ENCODE results near the gene TRIM62. TPM values are rescaled to one million over a fixed set of nuclear protein-coding genes. Genes with fewer than 3 reads are reported as not detected.

TRIM62 gene
- total and polyA plus RNA-seq, 9 donors = 3.0 to 7.9 (median 6.1) TPM

- Histone ChIP-seq H3K27ac (ENCODE audit: low read length) (peak overlapping the region; percentile 82), H3K4me3 (ENCODE audit: low read length) (peak overlapping the region; percentile 65), H3K4me1 (ENCODE audit: control insufficient read depth, insufficient read depth, low read length) (peaks cover 43% of the 10 kb centered on the region), H3K27me3 (ENCODE audit: control insufficient read depth, insufficient read depth, low read length) (no peaks in the 10 kb centered on the region), H3K36me3 (ENCODE audit: control insufficient read depth, insufficient read depth, low read length) (peaks cover 10% of the 10 kb centered on the region), H3K9me3 (replicated peaks; ENCODE audit: control insufficient read depth, low read depth, low read length) (no peaks in the 10 kb centered on the region)
- under 1% methylated on average over 79 of the region's 90 CpGs for WGBS (ENCODE audit: insufficient coverage)
- peak; percentile 62 for DNase-seq
These were observed 642 bp downstream of the TRIM62 start for GRCh38 chr1:33180911-33181890.

- H3K27ac ChIP-seq (ENCODE audit: low read length) = peak overlapping the region; percentile 67
- peak; percentile 96 for DNase-seq
- 9% methylated on average over 28 of the region's 28 CpGs for WGBS (ENCODE audit: insufficient coverage)
These were observed 1.5 kb downstream of the TRIM62 start for GRCh38 chr1:33180226-33180910.

DNA sequence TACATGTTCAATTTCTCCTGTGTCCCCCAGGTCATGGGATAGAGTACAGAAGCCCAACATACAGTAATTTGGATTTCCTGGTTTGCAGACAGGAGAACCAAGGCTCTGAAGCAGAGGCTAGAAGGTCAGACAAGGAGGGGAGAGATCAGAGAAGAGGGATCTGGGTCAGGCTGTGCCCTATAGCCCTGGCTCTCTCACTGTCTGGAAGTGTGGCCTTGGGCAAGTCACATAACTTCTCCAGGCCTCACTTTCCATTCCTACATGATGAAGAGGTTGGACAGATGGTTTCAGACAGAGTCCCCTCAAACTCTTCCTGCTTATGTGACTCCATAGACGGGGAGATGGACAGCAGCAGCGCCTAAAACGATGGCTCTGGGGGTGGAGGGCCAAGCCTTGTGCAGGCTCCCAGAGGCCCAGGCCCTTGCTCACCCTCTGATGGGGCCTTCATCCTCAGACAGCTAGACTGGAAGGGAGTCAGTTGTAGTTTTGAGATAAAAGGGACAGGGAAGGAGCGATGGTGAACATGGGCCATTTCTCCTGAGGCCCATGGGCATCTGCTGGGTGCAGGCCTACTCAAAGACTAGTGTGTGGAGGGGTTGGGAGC, 2.9 kb downstream of the TRIM62 start:
- peaks cover 54% of the 10 kb centered on the region for H3K4me1 ChIP-seq (ENCODE audit: control insufficient read depth, insufficient read depth, low read length)
- H3K9me3 ChIP-seq (replicated peaks; ENCODE audit: control insufficient read depth, low read depth, low read length) = no peaks in the 10 kb centered on the region
- 79% methylated on average over 3 of the region's 4 CpGs for WGBS (ENCODE audit: insufficient coverage)
- peaks cover 18% of the 10 kb centered on the region for H3K36me3 ChIP-seq (ENCODE audit: control insufficient read depth, insufficient read depth, low read length)
- no peak for DNase-seq
- H3K27ac ChIP-seq (ENCODE audit: low read length) = no peak overlapping the region
- no peaks in the 10 kb centered on the region for H3K27me3 ChIP-seq (ENCODE audit: control insufficient read depth, insufficient read depth, low read length)
- H3K4me3 ChIP-seq (ENCODE audit: low read length) = no peak overlapping the region

More at GRCh38 chr1:33180226-33180910, 1.5 kb downstream of the TRIM62 start:
- H3K4me3 ChIP-seq (ENCODE audit: low read length) = peak overlapping the region; percentile 57
- no peaks in the 10 kb centered on the region for H3K27me3 ChIP-seq (ENCODE audit: control insufficient read depth, insufficient read depth, low read length)
- peaks cover 12% of the 10 kb centered on the region for H3K36me3 ChIP-seq (ENCODE audit: control insufficient read depth, insufficient read depth, low read length)
- peaks cover 51% of the 10 kb centered on the region for H3K4me1 ChIP-seq (ENCODE audit: control insufficient read depth, insufficient read depth, low read length)
- H3K9me3 ChIP-seq (replicated peaks; ENCODE audit: control insufficient read depth, low read depth, low read length) = no peaks in the 10 kb centered on the region

DNA sequence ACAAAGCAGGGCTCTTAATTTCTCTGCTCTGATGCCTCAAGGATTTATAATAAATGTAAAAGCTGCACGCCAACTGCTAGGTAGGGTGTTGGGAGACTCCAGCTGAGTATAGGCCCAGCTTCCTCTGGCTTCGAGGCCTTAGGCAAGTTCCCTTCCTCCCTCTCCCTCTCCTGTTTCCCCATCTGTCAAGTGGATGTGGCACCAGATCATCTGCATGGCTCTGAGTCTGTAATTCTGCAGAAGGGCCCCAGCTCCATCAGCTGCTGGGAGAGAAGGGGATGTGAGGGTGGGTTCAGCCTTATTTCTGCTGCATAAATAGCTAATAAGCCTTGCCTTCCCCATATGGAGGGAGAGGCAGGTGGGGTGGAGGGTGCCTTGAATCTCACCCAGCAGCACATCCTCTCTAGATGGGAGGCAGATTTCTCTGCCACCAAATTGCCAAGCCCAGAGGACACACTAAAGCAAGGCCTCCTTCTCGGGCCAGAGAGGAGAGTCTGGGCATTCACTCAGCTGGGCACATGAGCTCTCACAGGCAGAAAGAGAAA, 3.8 kb downstream of the TRIM62 start:
- Histone ChIP-seq H3K4me3 (ENCODE audit: low read length) (no peak overlapping the region), H3K36me3 (ENCODE audit: control insufficient read depth, insufficient read depth, low read length) (peaks cover 18% of the 10 kb centered on the region), H3K4me1 (ENCODE audit: control insufficient read depth, insufficient read depth, low read length) (peaks cover 49% of the 10 kb centered on the region), H3K27ac (ENCODE audit: low read length) (peak overlapping the region; percentile 95), H3K9me3 (replicated peaks; ENCODE audit: control insufficient read depth, low read depth, low read length) (no peaks in the 10 kb centered on the region), H3K27me3 (ENCODE audit: control insufficient read depth, insufficient read depth, low read length) (no peaks in the 10 kb centered on the region)
- no peak for DNase-seq
- WGBS (ENCODE audit: insufficient coverage) = no CpG with 5 or more reads among the region's 3 CpGs

DNA sequence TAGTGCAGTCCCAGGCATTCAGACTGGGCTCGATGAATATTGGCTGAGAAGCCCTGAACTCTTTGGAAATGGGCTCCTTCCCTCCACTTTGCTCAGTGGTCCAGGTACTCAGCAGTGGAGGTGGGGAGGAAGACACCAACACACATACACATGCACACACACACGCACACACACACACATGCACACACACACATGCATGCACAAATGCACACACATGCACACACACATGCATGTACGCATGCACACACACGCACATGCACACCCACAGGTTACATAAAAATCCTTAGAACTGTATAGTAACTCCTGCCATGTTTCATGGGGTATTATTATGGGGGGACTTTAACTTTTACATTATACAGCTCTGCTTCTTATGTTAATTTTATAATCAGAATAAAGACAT, 5.0 kb downstream of the TRIM62 start:
- H3K4me1 ChIP-seq (ENCODE audit: control insufficient read depth, insufficient read depth, low read length) = peaks cover 42% of the 10 kb centered on the region
- no CpG with 5 or more reads among the region's 4 CpGs for WGBS (ENCODE audit: insufficient coverage)
- DNase-seq = no peak
- no peak overlapping the region for H3K4me3 ChIP-seq (ENCODE audit: low read length)
- no peaks in the 10 kb centered on the region for H3K9me3 ChIP-seq (replicated peaks; ENCODE audit: control insufficient read depth, low read depth, low read length)
- H3K36me3 ChIP-seq (ENCODE audit: control insufficient read depth, insufficient read depth, low read length) = peaks cover 18% of the 10 kb centered on the region
- H3K27ac ChIP-seq (ENCODE audit: low read length) = peak overlapping the region; percentile 95
- no peaks in the 10 kb centered on the region for H3K27me3 ChIP-seq (ENCODE audit: control insufficient read depth, insufficient read depth, low read length)

DNA sequence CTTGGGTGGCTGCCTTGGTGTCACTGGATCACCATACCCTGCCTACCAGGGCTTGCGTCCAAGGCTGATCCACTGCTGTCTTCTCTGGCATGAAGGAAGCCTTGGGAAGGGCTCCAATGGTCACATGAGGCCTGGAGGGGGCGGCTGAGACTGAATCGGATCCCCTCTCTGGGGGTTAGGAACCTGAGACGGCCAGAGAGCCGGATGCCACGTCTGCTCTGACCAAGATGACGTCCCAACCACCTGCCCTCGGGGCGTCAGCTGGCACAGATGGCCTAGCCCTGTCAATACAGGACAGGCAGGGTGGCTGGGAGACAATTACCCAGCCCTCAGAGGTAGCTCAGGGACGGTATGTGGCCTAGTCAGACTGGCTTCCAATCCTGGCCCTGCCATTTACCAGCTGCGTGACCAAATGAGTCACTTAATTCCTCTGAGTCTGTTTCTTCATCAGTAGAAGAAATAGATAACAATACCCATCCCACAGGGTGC, 5.4 kb downstream of the TRIM62 start:
- WGBS (ENCODE audit: insufficient coverage) = 40% methylated on average over 9 of the region's 11 CpGs
- Histone ChIP-seq H3K4me3 (ENCODE audit: low read length) (no peak overlapping the region), H3K27me3 (ENCODE audit: control insufficient read depth, insufficient read depth, low read length) (no peaks in the 10 kb centered on the region), H3K9me3 (replicated peaks; ENCODE audit: control insufficient read depth, low read depth, low read length) (no peaks in the 10 kb centered on the region), H3K4me1 (ENCODE audit: control insufficient read depth, insufficient read depth, low read length) (peaks cover 42% of the 10 kb centered on the region), H3K27ac (ENCODE audit: low read length) (peak overlapping the region; percentile 95), H3K36me3 (ENCODE audit: control insufficient read depth, insufficient read depth, low read length) (peaks cover 18% of the 10 kb centered on the region)
- peak; percentile 91 for DNase-seq

DNA sequence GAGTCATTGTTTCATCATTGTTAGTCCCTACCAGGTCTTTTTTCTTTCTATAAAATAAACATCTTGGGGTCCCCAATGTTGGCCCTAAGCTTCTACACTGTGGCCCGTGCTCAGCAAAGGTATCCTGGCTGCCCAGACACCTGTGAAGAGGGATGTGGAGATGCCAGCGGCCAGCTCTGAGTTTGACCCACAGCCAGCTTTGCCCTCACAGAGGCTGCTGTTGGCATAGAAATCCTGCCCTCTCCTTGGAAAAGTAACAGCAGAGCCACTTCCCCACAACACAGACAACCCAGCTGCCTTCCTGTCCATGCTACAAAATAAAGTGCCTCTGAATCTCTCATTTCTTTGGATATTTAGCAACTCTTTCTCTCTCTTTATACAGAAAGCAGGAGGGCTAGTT, 6.0 kb downstream of the TRIM62 start:
- peaks cover 45% of the 10 kb centered on the region for H3K4me1 ChIP-seq (ENCODE audit: control insufficient read depth, insufficient read depth, low read length)
- peaks cover 18% of the 10 kb centered on the region for H3K36me3 ChIP-seq (ENCODE audit: control insufficient read depth, insufficient read depth, low read length)
- WGBS (ENCODE audit: insufficient coverage) = 83% methylated on average over 1 of the region's 2 CpGs
- no peaks in the 10 kb centered on the region for H3K27me3 ChIP-seq (ENCODE audit: control insufficient read depth, insufficient read depth, low read length)
- H3K9me3 ChIP-seq (replicated peaks; ENCODE audit: control insufficient read depth, low read depth, low read length) = no peaks in the 10 kb centered on the region
- no peak for DNase-seq
- H3K27ac ChIP-seq (ENCODE audit: low read length) = peak overlapping the region; percentile 95
- no peak overlapping the region for H3K4me3 ChIP-seq (ENCODE audit: low read length)

GRCh38 chr1:33173091-33173490, 8.8 kb downstream of the TRIM62 start:
- peaks cover 61% of the 10 kb centered on the region for H3K4me1 ChIP-seq (ENCODE audit: control insufficient read depth, insufficient read depth, low read length)
- H3K27ac ChIP-seq (ENCODE audit: low read length) = no peak overlapping the region
- no peaks in the 10 kb centered on the region for H3K27me3 ChIP-seq (ENCODE audit: control insufficient read depth, insufficient read depth, low read length)
- no peaks in the 10 kb centered on the region for H3K9me3 ChIP-seq (replicated peaks; ENCODE audit: control insufficient read depth, low read depth, low read length)
- 0% methylated on average over 1 of the region's 4 CpGs for WGBS (ENCODE audit: insufficient coverage)
- no peak overlapping the region for H3K4me3 ChIP-seq (ENCODE audit: low read length)
- peaks cover 13% of the 10 kb centered on the region for H3K36me3 ChIP-seq (ENCODE audit: control insufficient read depth, insufficient read depth, low read length)
- no peak for DNase-seq

GRCh38 chr1:33171977-33172813, 9.6 kb downstream of the TRIM62 start:
- 67% methylated on average over 6 of the region's 9 CpGs for WGBS (ENCODE audit: insufficient coverage)
- DNase-seq = no peak
- H3K27ac ChIP-seq (ENCODE audit: low read length) = no peak overlapping the region
- no peak overlapping the region for H3K4me3 ChIP-seq (ENCODE audit: low read length)
- H3K36me3 ChIP-seq (ENCODE audit: control insufficient read depth, insufficient read depth, low read length) = peaks cover 10% of the 10 kb centered on the region
- H3K9me3 ChIP-seq (replicated peaks; ENCODE audit: control insufficient read depth, low read depth, low read length) = no peaks in the 10 kb centered on the region
- H3K27me3 ChIP-seq (ENCODE audit: control insufficient read depth, insufficient read depth, low read length) = no peaks in the 10 kb centered on the region
- H3K4me1 ChIP-seq (ENCODE audit: control insufficient read depth, insufficient read depth, low read length) = peaks cover 56% of the 10 kb centered on the region
